K562 (cell line): Measurements from ENCODE around the gene RPS10. TPM values are rescaled to one million over a fixed set of nuclear protein-coding genes. Genes with fewer than 3 reads are reported as not detected.

Source experiments
- ATAC-seq: fragments of 200-7000 bp; cut with Tn5 transposase; 3 replicates; pipeline ENCODE4 v1.9.1; 2020; ENCODE audit warnings: moderate library complexity
- BruUV-seq: library from RNA; stranded (reverse); fragments of 400-500 nt; replicated peaks from 2 replicates; lab custom pipeline; 2021; lab: Mats Ljungman, UMichigan
- CTCF ChIA-PET: fragments of 300-600 bp; formaldehyde crosslinking; extraction: SDS; loops from one replicate; lab custom pipeline; 2021; ENCODE audit warnings: low intra/inter-chr PET ratio; lab: Yijun Ruan, JAX
- POLR2A ChIA-PET: fragments of 300-600, 350-650 bp; sonication (Branson Sonifier 250); formaldehyde crosslinking; extraction: SDS; loops from one replicate; lab custom pipeline; 2021; ENCODE audit warnings: antibody characterized with exemption, inconsistent platforms; lab: Yijun Ruan, JAX
- DNase-seq, 4 experiments: peaks; one replicate each; pipeline versions ENCODE4 v3.0.0 to v3.0.0-alpha.2; 2011 to 2018; ENCODE audit warnings: low spot score in 3 of 4, mixed read lengths in 3 of 4; ENCODE audit errors: extremely low read depth in 1 of 4
- FAIRE-seq: peaks from 2 replicates; lab custom pipeline; 2011; peaks lifted over from hg19 to GRCh38; lab: Jason Lieb, UNC
- H2AFZ ChIP-seq: 2 replicates; pipeline ENCODE4 v1.6.0; 2011; ENCODE audit warnings: low read depth, low read length, control low read depth, inconsistent platforms
- H3K27ac ChIP-seq: fragments of 200-600 bp; 3 replicates; pipeline ENCODE4 v1.8.0; 2011; ENCODE audit warnings: low read depth, mild to moderate bottlenecking, control low read depth, inconsistent platforms, low read length, moderate library complexity, mixed read lengths; ENCODE audit errors: extremely low read depth
- H3K27me3 ChIP-seq, 2 experiments: fragments of 300-600 bp in 1 of 2; 2 replicates in 1 of 2; 3 replicates in 1 of 2; pipeline versions ENCODE4 v1.6.0 to v1.8.0; 2011; ENCODE audit warnings: inconsistent platforms in 2 of 2, low read length in 2 of 2, mild to moderate bottlenecking in 1 of 2, mixed read lengths in 1 of 2, moderate library complexity in 1 of 2; ENCODE audit not compliant: control insufficient read depth in 2 of 2, insufficient read depth in 2 of 2
- H3K36me3 ChIP-seq: fragments of 300-600 bp; 3 replicates; pipeline ENCODE4 v1.8.0; 2011; ENCODE audit warnings: mild to moderate bottlenecking, low read length, inconsistent platforms; ENCODE audit not compliant: control insufficient read depth, insufficient read depth
- H3K4me1 ChIP-seq, 2 experiments: fragments of 200-600 bp in 1 of 2; replicated peaks in 1 of 2; 2 replicates in 1 of 2; 3 replicates in 1 of 2; pipeline versions ENCODE4 v1.5.1 to v1.8.0; 2011; ENCODE audit warnings: inconsistent platforms in 2 of 2, low read length in 2 of 2, mild to moderate bottlenecking in 1 of 2, mixed read lengths in 1 of 2, moderate library complexity in 1 of 2; ENCODE audit not compliant: control insufficient read depth in 2 of 2, insufficient read depth in 2 of 2
- H3K4me2 ChIP-seq: 2 replicates; pipeline ENCODE4 v1.6.1; 2011; ENCODE audit warnings: low read length, control low read depth, inconsistent platforms, mixed read lengths; ENCODE audit not compliant: insufficient read depth
- H3K4me3 ChIP-seq: fragments of 200-600 bp; sonication (generic), shearing (Covaris generic); 2 replicates; pipeline ENCODE4 v1.5.1; 2016; ENCODE audit warnings: control low read depth, inconsistent platforms
- H3K79me2 ChIP-seq: fragments of 200-600 bp; 3 replicates; pipeline ENCODE4 v1.8.0; 2011; ENCODE audit warnings: low read length, inconsistent platforms; ENCODE audit not compliant: control insufficient read depth, insufficient read depth
- H3K9ac ChIP-seq, 2 experiments: 2 replicates each; pipeline versions ENCODE4 v1.6.0 to v1.6.1; 2011; ENCODE audit warnings: low read depth in 2 of 2, low read length in 2 of 2, control low read depth in 1 of 2, inconsistent platforms in 1 of 2, mild to moderate bottlenecking in 1 of 2, mixed read lengths in 1 of 2; ENCODE audit not compliant: insufficient read depth in 1 of 2
- H3K9me1 ChIP-seq: one replicate; pipeline ENCODE4 v1.6.0; 2011; ENCODE audit warnings: inconsistent platforms, mild to moderate bottlenecking, low read length, moderate library complexity; ENCODE audit not compliant: control insufficient read depth, insufficient read depth
- H3K9me3 ChIP-seq: replicated peaks from 2 replicates; pipeline ENCODE4 v1.5.1; 2011; ENCODE audit warnings: low read depth, low read length, inconsistent platforms; ENCODE audit not compliant: control insufficient read depth, insufficient read depth
- H4K20me1 ChIP-seq: replicated peaks from 2 replicates; pipeline ENCODE4 v1.6.1; 2011; ENCODE audit warnings: low read length, inconsistent platforms, mixed read lengths; ENCODE audit not compliant: control insufficient read depth, insufficient read depth
- BDP1 ChIP-seq: IDR thresholded peaks from 3 replicates; pipeline ENCODE4 v1.6.1; 2011; ENCODE audit not compliant: insufficient read length, insufficient read depth
- CREBBP ChIP-seq: IDR thresholded peaks from one replicate; pipeline ENCODE4 v1.6.1; 2012; ENCODE audit warnings: low read depth, mild to moderate bottlenecking, control low read depth, inconsistent platforms, low read length
- MAFF ChIP-seq: IDR thresholded peaks from 2 replicates; pipeline ENCODE4 v1.6.1; 2012; ENCODE audit warnings: low read length, improper control_type of control experiment
- MEIS2 ChIP-seq: fragments of 450-650 bp; IDR thresholded peaks from 2 replicates; pipeline ENCODE4 v1.6.1; 2014; ENCODE audit warnings: mild to moderate bottlenecking; ENCODE audit not compliant: partially characterized antibody
- PHF8 ChIP-seq: fragments of 200-600 bp; sonication (generic); IDR thresholded peaks from 2 replicates; pipeline ENCODE4 v1.6.1; 2012; ENCODE audit warnings: mixed run types, mild to moderate bottlenecking, inconsistent platforms, low read length, moderate library complexity, borderline replicate concordance
- POLR2AphosphoS5 ChIP-seq: IDR thresholded peaks from 2 replicates; pipeline ENCODE4 v1.6.1; 2011; ENCODE audit warnings: mild to moderate bottlenecking, low read depth, low read length, moderate library complexity; ENCODE audit not compliant: control insufficient read depth, insufficient read depth
- SIN3A ChIP-seq, 2 experiments: fragments of 150-350 bp in 1 of 2; IDR thresholded peaks; 2 replicates each; pipeline ENCODE4 v1.6.1; 2011 to 2016; ENCODE audit warnings: borderline replicate concordance in 2 of 2, low read depth in 2 of 2, low read length in 2 of 2, mild to moderate bottlenecking in 2 of 2, moderate library complexity in 2 of 2; ENCODE audit not compliant: control insufficient read depth in 1 of 2
- TAF1 ChIP-seq: IDR thresholded peaks from 2 replicates; pipeline ENCODE4 v1.6.1; 2011; ENCODE audit warnings: mild to moderate bottlenecking, low read length, moderate library complexity; ENCODE audit not compliant: insufficient read depth, control insufficient read depth, severe bottlenecking; ENCODE audit errors: extremely low read depth
- ZNF609 ChIP-seq: sonication (generic); formaldehyde crosslinking; IDR thresholded peaks from 2 replicates; pipeline ENCODE4 v1.8.1; 2023; ENCODE audit warnings: missing genetic modification reagents, mild to moderate bottlenecking, borderline replicate concordance
- WGBS: fragments of 100-300 bp; shearing (Covaris generic); methylation state at CpG from one replicate; pipeline ENCODE4 v1.1.6; 2016; ENCODE audit warnings: low coverage, mixed read lengths; ENCODE audit not compliant: insufficient coverage; ENCODE audit errors: missing lambda C conversion rate; 5-methylcytosine and 5-hydroxymethylcytosine counted together
- in situ Hi-C: fragments of 300-500 bp; cut with MboI; formaldehyde crosslinking; loops from 4 replicates; pipeline ENCODE4 v1.15.0; 2018; ENCODE audit warnings: inconsistent platforms, mixed read lengths
- intact Hi-C: fragments of 100-400 bp; cut with micrococcal nuclease; formaldehyde crosslinking; loops from 2 replicates; pipeline ENCODE4 v1.14.2; 2022
- polyA plus RNA-seq, 8 experiments: library from polyadenylated mRNA; depleted of rRNA in 4 of 8; stranded (reverse) in 5 of 8; unstranded in 3 of 8; fragments of >200 nt; fragmentation: Nextera tagmentation in 2 of 8; fragmentation: Illumina TruSeq in 1 of 8; extraction: Ambion mirVana in 2 of 8; extraction: Trizol in 1 of 8; gene quantifications; 2 replicates each; pipeline versions ENCODE4 v1.2.1 to v1.2.3, GENCODE V29; 2011 to 2014; ENCODE audit warnings: inconsistent platforms in 1 of 8, missing spikeins in 1 of 8
- total RNA-seq, 7 experiments: library from RNA; depleted of rRNA in 6 of 7; stranded (reverse); fragments of >200 nt in 6 of 7; fragmentation: Illumina TruSeq in 2 of 7; extraction: Trizol in 2 of 7; gene quantifications; 2 replicates each; pipeline versions ENCODE4 v1.2.1 to v1.2.3, GENCODE V29; 2011 to 2021; ENCODE audit warnings: low replicate concordance in 1 of 7

RPS10 gene
- total and polyA plus RNA-seq, 9 of the 15 experiments (the other 6 are each of a cell fraction or from before 2014, with no cell fraction given) = 2,680 to 5,251 (median 3,876) TPM

GRCh38 chr6:34457382-34457741, 31.5 kb upstream of the RPS10 start (continued):
- TF ChIP-seq ZNF609 (CRISPR knock-in tag) = no peak

GRCh38 chr6:34455831-34456230, 30.0 kb upstream of the RPS10 start:
- WGBS = no CpG with 5 or more reads among the region's 1 CpG
- BruUV-seq = no TSS peak
- no peak overlapping the region for H3K9ac ChIP-seq
- no peak overlapping the region for H3K27ac ChIP-seq
- in situ Hi-C loops = loop anchor here (5.0 to 25.0 kb wide), 2 partner anchors 146 to 681 kb away; partner anchors contain the start of gene TCP11
- H3K27me3 ChIP-seq = no peaks in the 10 kb centered on the region
- H3K4me2 ChIP-seq = no peak overlapping the region
- H2AFZ ChIP-seq = no peak overlapping the region
- peaks cover 3 to 9% of the 10 kb centered on the region in 2 experiments; a peak in 2 of 5 replicates for H3K4me1 ChIP-seq
- FAIRE-seq (no peak), DNase-seq (no peak), ATAC-seq (no peak)
- no peaks in the 10 kb centered on the region for H4K20me1 ChIP-seq
- intact Hi-C loops = no loop called here
- ChIA-PET CTCF (interaction anchor here (0.6 to 0.9 kb wide), 2 partner anchors 154 to 155 kb away, joined by 3 to 4 read pairs; no protein-coding TSS in a partner anchor), POLR2A (no interaction called here)
- H3K36me3 ChIP-seq = no peaks in the 10 kb centered on the region
- no peaks in the 10 kb centered on the region for H3K9me3 ChIP-seq
- H3K4me3 ChIP-seq = no peak overlapping the region
- no peaks in the 10 kb centered on the region for H3K79me2 ChIP-seq
- H3K9me1 ChIP-seq = no peaks in the 10 kb centered on the region
- TF ChIP-seq TAF1 (no peak), MEIS2 (no peak), CREBBP (no peak), MAFF (no peak), BDP1 (no peak), POLR2AphosphoS5 (no peak), SIN3A (IDR thresholded peaks at IDR 0.05; ENCODE audit: borderline replicate concordance in 2 of 2, control insufficient read depth in 1 of 2, low read depth in 2 of 2, low read length in 2 of 2) (no peak), PHF8 (no peak)
